Kidney epithelial cell (primary cell): ENCODE data around the gene KIAA1958. TPM values are rescaled to one million over a fixed set of nuclear protein-coding genes. Genes with fewer than 3 reads are reported as not detected.

ENCODE experiments used
- DNase-seq: peaks from one replicate; pipeline ENCODE4 v3.0.0-alpha.2; 2010; ENCODE audit warnings: low read depth
- H3K27me3 ChIP-seq: 2 replicates; pipeline ENCODE4 v1.6.0; 2011; ENCODE audit warnings: low read length; ENCODE audit not compliant: control insufficient read depth, insufficient read depth
- H3K36me3 ChIP-seq: 2 replicates; pipeline ENCODE4 v1.5.1; 2011; ENCODE audit warnings: low read length; ENCODE audit not compliant: control insufficient read depth, insufficient read depth
- H3K4me3 ChIP-seq: 2 replicates; pipeline ENCODE4 v1.5.1; 2011; ENCODE audit warnings: low read depth, mild to moderate bottlenecking, control low read depth, low read length
- total RNA-seq: library from RNA; depleted of rRNA; stranded (reverse); fragments of >200 nt; gene quantifications from 2 replicates; pipeline ENCODE4 v1.2.3, GENCODE V29; 2015
- TF ChIP-seq, protein P1 (sequence below): IDR thresholded peaks from 2 replicates; pipeline ENCODE4 v1.5.1; 2011; ENCODE audit warnings: mild to moderate bottlenecking, moderate library complexity, low read length, control low read depth, inconsistent platforms; ENCODE audit not compliant: insufficient read depth, poor library complexity, severe bottlenecking

Gene KIAA1958
- total RNA-seq, 1 donor from 2014 or later = 7.5 TPM

DNA sequence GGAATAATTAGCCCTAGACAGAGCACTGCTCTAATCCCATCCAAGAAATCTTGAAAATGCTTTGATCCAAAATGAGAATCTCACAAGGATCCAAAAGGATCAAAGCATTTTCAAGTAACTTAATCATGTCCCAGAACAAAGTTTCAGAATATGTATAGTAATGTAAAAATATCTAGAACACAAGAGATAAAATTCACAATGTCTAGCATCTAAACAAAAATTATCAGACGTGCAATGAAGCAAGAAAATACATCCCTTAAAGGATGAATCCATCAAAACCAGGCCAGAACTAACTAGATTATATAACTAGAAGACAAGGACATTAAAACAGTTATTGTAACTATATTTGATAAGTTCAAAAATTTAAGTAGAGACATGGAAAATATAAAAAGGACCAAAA lies 162.0 kb downstream of the KIAA1958 start:
- H3K27me3 ChIP-seq = no peaks in the 10 kb centered on the region
- TF ChIP-seq, protein P1, sequence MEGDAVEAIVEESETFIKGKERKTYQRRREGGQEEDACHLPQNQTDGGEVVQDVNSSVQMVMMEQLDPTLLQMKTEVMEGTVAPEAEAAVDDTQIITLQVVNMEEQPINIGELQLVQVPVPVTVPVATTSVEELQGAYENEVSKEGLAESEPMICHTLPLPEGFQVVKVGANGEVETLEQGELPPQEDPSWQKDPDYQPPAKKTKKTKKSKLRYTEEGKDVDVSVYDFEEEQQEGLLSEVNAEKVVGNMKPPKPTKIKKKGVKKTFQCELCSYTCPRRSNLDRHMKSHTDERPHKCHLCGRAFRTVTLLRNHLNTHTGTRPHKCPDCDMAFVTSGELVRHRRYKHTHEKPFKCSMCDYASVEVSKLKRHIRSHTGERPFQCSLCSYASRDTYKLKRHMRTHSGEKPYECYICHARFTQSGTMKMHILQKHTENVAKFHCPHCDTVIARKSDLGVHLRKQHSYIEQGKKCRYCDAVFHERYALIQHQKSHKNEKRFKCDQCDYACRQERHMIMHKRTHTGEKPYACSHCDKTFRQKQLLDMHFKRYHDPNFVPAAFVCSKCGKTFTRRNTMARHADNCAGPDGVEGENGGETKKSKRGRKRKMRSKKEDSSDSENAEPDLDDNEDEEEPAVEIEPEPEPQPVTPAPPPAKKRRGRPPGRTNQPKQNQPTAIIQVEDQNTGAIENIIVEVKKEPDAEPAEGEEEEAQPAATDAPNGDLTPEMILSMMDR = no peak
- no peak overlapping the region for H3K4me3 ChIP-seq
- H3K36me3 ChIP-seq = no peaks in the 10 kb centered on the region
- no peak for DNase-seq

DNA sequence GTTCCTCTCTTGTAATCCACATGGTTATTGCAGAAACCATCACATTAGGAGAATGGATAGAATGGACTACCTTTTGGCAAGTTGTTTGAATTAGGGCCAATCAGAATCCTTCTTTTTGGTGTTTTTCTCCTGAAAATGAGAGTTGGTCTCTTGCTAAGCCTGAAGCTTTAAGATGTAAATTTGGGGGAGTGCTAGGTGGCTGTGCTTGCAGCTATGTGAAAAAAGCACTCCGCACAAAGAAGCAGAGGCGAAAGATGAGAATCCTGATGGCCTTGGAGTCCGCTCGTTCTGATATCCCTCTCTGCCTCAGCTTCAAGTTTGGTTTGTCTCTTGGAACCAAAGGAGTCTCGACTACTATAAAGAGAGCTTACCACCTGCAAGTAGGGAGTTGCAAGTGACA lies 167.7 kb downstream of the KIAA1958 start:
- no peak for DNase-seq
- no peaks in the 10 kb centered on the region for H3K27me3 ChIP-seq
- H3K4me3 ChIP-seq = no peak overlapping the region
- TF ChIP-seq, protein P1 = no peak
- no peaks in the 10 kb centered on the region for H3K36me3 ChIP-seq

DNA sequence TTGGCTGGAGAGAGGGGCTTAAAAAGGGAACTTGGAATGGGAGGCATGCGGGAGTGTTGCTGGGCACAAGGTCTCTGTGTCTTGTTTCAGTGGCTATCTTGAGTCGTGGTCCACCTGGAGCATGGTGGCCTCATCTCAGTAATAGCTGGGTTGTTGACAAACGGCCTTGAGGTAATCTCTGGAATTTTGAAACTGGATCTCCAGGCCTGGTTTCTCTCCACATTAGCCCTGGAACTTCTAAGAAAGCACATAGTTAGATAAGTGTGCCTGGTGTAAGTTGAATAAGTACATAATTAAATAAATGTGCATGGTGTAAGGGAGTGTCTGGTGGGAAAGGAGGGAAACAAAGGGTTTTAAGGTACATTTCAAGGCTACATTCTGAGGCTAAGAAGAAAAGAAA lies 169.0 kb downstream of the KIAA1958 start:
- Histone ChIP-seq H3K4me3 (no peak overlapping the region), H3K27me3 (no peaks in the 10 kb centered on the region), H3K36me3 (no peaks in the 10 kb centered on the region)
- TF ChIP-seq, protein P1 = no peak
- DNase-seq = no peak

DNA sequence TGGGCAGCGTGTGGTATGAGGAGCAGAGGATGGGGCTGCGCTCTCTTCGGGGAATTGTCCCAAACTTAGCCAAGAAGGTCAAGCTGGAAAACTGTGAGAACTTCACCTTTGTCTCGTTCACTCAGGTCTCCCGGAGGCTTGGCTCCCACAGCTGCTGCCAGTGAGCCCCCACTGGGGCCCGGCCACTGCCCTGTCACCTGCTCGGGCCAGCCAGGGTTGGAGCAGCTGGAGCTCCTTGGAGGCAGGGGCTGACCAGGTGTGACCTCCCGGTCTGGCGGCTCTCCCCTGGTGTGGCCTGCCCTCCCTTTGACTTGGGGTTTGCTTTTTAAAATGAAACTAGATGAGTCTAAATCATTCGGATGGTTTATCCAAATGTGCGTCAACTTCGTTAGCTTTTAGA lies 173.3 kb downstream of the KIAA1958 start:
- TF ChIP-seq, protein P1 = no peak
- no peak overlapping the region for H3K4me3 ChIP-seq
- H3K36me3 ChIP-seq = no peaks in the 10 kb centered on the region
- no peaks in the 10 kb centered on the region for H3K27me3 ChIP-seq
- DNase-seq = no peak

DNA sequence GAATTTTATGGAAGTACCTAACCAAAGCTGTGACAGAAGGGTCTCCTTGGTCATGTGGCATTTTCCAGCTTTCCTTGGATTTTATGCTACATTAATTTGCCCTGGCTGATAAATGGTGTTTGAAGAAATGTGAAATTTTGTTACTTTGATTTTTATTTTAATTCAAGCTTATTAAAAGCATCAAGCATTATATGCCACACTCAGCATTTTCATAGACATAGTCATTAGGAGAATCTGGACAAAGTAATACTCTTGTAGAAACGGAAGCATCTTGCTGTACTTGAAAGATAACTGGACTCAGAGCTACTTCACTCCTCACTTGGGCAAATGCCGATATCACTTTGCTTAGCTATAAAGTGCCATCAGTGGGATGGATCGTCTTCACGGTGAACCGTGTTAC lies 177.1 kb downstream of the KIAA1958 start:
- DNase-seq = no peak
- TF ChIP-seq, protein P1 = no peak
- Histone ChIP-seq H3K27me3 (no peaks in the 10 kb centered on the region), H3K4me3 (no peak overlapping the region), H3K36me3 (no peaks in the 10 kb centered on the region)

DNA sequence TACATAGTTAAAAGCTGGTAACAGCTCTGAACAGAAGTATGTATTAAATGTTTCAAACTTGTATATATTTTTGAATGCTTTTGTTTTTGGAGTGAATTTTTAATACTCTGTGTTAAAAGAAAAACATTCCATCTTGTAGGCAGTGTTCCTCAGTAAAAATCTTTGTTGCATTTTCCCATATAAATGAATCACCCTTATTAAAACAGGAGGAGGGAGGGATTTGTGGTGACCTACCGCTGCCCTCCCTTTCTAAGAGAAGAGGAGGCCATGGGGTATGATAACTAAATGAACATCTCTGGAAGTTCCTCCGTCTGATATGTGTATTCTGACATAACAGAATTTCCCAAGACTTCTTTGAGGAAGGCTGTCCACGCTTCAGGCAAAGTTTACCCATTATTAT lies 177.9 kb downstream of the KIAA1958 start:
- no peaks in the 10 kb centered on the region for H3K36me3 ChIP-seq
- DNase-seq = no peak
- H3K4me3 ChIP-seq = no peak overlapping the region
- no peaks in the 10 kb centered on the region for H3K27me3 ChIP-seq
- TF ChIP-seq, protein P1 = no peak
